ENCODE results near the gene MTFR1L. TPM values are rescaled to one million over a fixed set of nuclear protein-coding genes. Genes with fewer than 3 reads are reported as not detected.

Gene MTFR1L
- total RNA-seq, 1 experiment from 2014 or later, result 32.5 TPM

- Histone ChIP-seq H3K23ac (ENCODE audit: insufficient read length, low read depth, low read length) (no peak overlapping the region), H3K4ac (ENCODE audit: low read depth, low read length) (no peak overlapping the region), H3K4me2 (ENCODE audit: insufficient read depth, insufficient read length, low read length) (no peak overlapping the region), H3K27me3 (ENCODE audit: insufficient read depth, low read length) (no peaks in the 10 kb centered on the region; the same call in 1 of the 2 replicates), H3K56ac (ENCODE audit: insufficient read length, low read depth, low read length) (no peak overlapping the region), H2BK15ac (ENCODE audit: low read depth, low read length) (no peak overlapping the region), H4K8ac (replicated peaks; ENCODE audit: insufficient read length, low read depth, low read length) (no peak overlapping the region), H3T11ph (ENCODE audit: low read length) (no peak overlapping the region), H3K27ac (ENCODE audit: insufficient read length, low read depth, low read length) (no peak overlapping the region), H4K91ac (ENCODE audit: insufficient read length, low read depth, low read length) (no peak overlapping the region), H4K20me1 (ENCODE audit: control insufficient read depth, insufficient read depth, insufficient read length) (no peaks in the 10 kb centered on the region), H3K79me1 (ENCODE audit: insufficient read depth, low read depth, low read length, poor library complexity, severe bottlenecking) (no peaks in the 10 kb centered on the region), H3K23me2 (ENCODE audit: insufficient read length, low read depth, low read length, poor library complexity, severe bottlenecking) (peaks cover 7% of the 10 kb centered on the region), H2BK20ac (ENCODE audit: low read depth, low read length, poor library complexity, severe bottlenecking) (no peak overlapping the region), H3K9ac (ENCODE audit: extremely low read depth, insufficient read length, low read length) (no peak overlapping the region), H3K79me2 (ENCODE audit: insufficient read depth, low read length) (no peaks in the 10 kb centered on the region), H2AFZ (ENCODE audit: low read length) (no peak overlapping the region), H2AK5ac (ENCODE audit: insufficient read length, low read length) (no peak overlapping the region), H3K9me3 (ENCODE audit: control insufficient read depth, low read depth, low read length) (no peaks in the 10 kb centered on the region), H2BK5ac (ENCODE audit: insufficient read length, low read length) (no peak overlapping the region), H3K14ac (ENCODE audit: insufficient read depth, low read length) (no peak overlapping the region), H3K4me1 (ENCODE audit: insufficient read depth, low read length) (no peaks in the 10 kb centered on the region; the same call in 1 of the 2 replicates), H2BK120ac (ENCODE audit: low read depth, low read length, poor library complexity, severe bottlenecking) (no peak overlapping the region), H3K18ac (ENCODE audit: insufficient read length, low read depth, low read length) (no peak overlapping the region), H2BK12ac (ENCODE audit: insufficient read length, low read depth, low read length) (no peak overlapping the region), H4K5ac (ENCODE audit: insufficient read length, low read depth, low read length) (no peak overlapping the region)
- no peaks in the 10 kb centered on the region for H3K36me3 Mint-ChIP-seq (ENCODE audit: insufficient read depth in 1 of 3, low read depth in 3 of 3)
- no peak overlapping the region for H3K27ac Mint-ChIP-seq
- no peak for DNase-seq
- TF ChIP-seq CTCF (conservative IDR thresholded peaks at IDR 0.05), result no peak
- no peaks in the 10 kb centered on the region for H3K9me3 Mint-ChIP-seq
- H3K4me1 Mint-ChIP-seq, result peaks cover 25 to 34% of the 10 kb centered on the region in 2 experiments
- WGBS (ENCODE audit: extremely low coverage, insufficient read length, low lambda C conversion rate), result no CpG with 5 or more reads among the region's 3 CpGs
- H3K4me3 Mint-ChIP-seq, result no peak overlapping the region
- H3K27me3 Mint-ChIP-seq (ENCODE audit: low read depth), result peaks cover 21% of the 10 kb centered on the region
Observed at GRCh38 chr1:25873120-25873519, 53.4 kb downstream of the MTFR1L start.
